Stomach (tissue), 9 donors: ENCODE results near the gene CASP8AP2. TPM values are rescaled to one million over a fixed set of nuclear protein-coding genes. Genes with fewer than 3 reads are reported as not detected.
"Not testable (repeated sequence)": the region's sequence is repeated elsewhere in the genome, so short reads cannot be mapped to it uniquely, and the experiment has no call there.

Source experiments
- DNase-seq, 2 donors: peaks; one replicate each; pipeline versions ENCODE4 v3.0.0 to v3.0.0-alpha.2; 2013 to 2019
- H3K27ac ChIP-seq, 5 donors: fragments of 200-600 bp in 4 of 5; sonication (generic) in 4 of 5; one replicate each; pipeline ENCODE4 v1.5.1; 2013 to 2019; ENCODE audit warnings: mild to moderate bottlenecking in 1 of 5, moderate library complexity in 1 of 5
- H3K27me3 ChIP-seq, 3 donors: fragments of 200-600 bp; sonication (generic); one replicate each; pipeline ENCODE4 v1.5.1; 2017 to 2019; ENCODE audit warnings: mixed run types in 1 of 3
- H3K36me3 ChIP-seq, 4 donors: fragments of 200-600 bp; sonication (generic); 1 replicate in 3 of 4; 2 replicates in 1 of 4; pipeline ENCODE4 v1.5.1; 2016 to 2019
- H3K4me1 ChIP-seq, 4 donors: fragments of 200-600 bp; sonication (generic); one replicate each; pipeline ENCODE4 v1.5.1; 2016 to 2019
- H3K4me3 ChIP-seq, 4 donors: fragments of 200-600 bp; sonication (generic) in 3 of 4; one replicate each; pipeline ENCODE4 v1.5.1; 2016 to 2019; ENCODE audit warnings: mild to moderate bottlenecking in 1 of 4
- H3K9me3 ChIP-seq, 4 donors: fragments of 200-600 bp; sonication (generic); one replicate each; pipeline ENCODE4 v1.5.1; 2016 to 2019
- EP300 ChIP-seq: sonication (generic); formaldehyde crosslinking; IDR thresholded peaks from one replicate; pipeline ENCODE4 v1.6.1; 2017; ENCODE audit warnings: antibody characterized with exemption
- POLR2A ChIP-seq, 4 donors: fragments of 450-650 bp; IDR thresholded peaks; one replicate each; pipeline ENCODE4 v1.6.1; 2016; ENCODE audit warnings: antibody characterized with exemption in 4 of 4, control low read depth in 2 of 4, mild to moderate bottlenecking in 1 of 4, moderate library complexity in 1 of 4
- POLR2AphosphoS5 ChIP-seq, 3 donors: sonication (generic); formaldehyde crosslinking; IDR thresholded peaks; one replicate each; pipeline ENCODE4 v1.6.1; 2016; ENCODE audit warnings: antibody characterized with exemption in 3 of 3
- WGBS, 5 donors: extraction: QIAGEN DNeasy Blood & Tissue Kit in 3 of 5; methylation state at CpG; one replicate each; pipeline versions ENCODE4 v1.1.5 to v1.1.7; 2013 to 2018; 5-methylcytosine and 5-hydroxymethylcytosine counted together
- intact Hi-C: fragments of 100-400 bp; cut with DNase I; formaldehyde crosslinking; loops from one replicate; pipeline ENCODE4 v1.15.1; 2023; ENCODE audit warnings: low total_unique reads
- polyA plus RNA-seq, 3 donors: library from polyadenylated mRNA; stranded (reverse); fragments of 200-250 nt; gene quantifications; one replicate each; pipeline ENCODE4 v1.2.3, GENCODE V29; 2013
- total RNA-seq, 5 donors: library from RNA; depleted of rRNA; stranded (reverse); fragments of >200 nt; gene quantifications; one replicate each; pipeline versions ENCODE4 v1.1.0 to v1.2.3, GENCODE V29; 2014 to 2016
- TF ChIP-seq, protein P1 (sequence below), 7 experiments: fragments of 450-650 bp in 4 of 7; fragments of 200-600 bp in 3 of 7; sonication (generic) in 3 of 7; IDR thresholded peaks; one replicate each; pipeline ENCODE4 v1.5.1; 2016 to 2019; ENCODE audit warnings: antibody characterized with exemption in 7 of 7, control low read depth in 2 of 7, mild to moderate bottlenecking in 1 of 7
- donor health status: healthy with polysubstance abuse.
- donor health status: Bipolar disorder and iron deficiency.
- donor health status: healthy.

Gene CASP8AP2
- total and polyA plus RNA-seq, 8 donors = 3.1 to 35.3 (median 9.4) TPM

DNA sequence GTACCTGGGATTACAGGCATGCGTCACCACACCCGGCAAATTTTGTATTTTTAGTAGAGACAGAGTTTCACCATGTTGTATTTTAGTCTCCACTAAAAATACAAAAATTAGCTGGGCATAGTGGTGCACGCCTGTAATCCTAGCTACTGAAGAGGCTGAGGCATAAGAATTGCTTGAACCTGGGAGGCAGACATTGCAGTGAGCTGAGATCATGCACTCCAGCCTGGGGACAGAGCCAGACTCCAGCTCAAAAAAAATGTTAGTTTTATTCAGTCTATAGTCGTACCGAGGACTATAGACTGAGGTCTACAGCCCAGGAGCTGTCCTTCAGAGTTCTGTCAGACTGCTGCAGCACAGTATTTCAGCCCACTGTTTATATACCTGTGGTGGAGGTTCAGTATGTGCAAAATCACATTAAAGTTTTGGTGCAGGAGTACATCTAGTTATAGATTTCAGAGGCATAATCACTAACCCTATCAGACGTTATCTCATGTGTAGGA, 3.6 kb upstream of the CASP8AP2 start:
- Histone ChIP-seq H3K9me3 (no peaks in the 10 kb centered on the region), H3K27ac (no peak overlapping the region), H3K4me3 (no peak overlapping the region), H3K4me1 (peaks cover 7 to 18% (median 15%) of the 10 kb centered on the region in 4 donors), H3K27me3 (no peaks in the 10 kb centered on the region), H3K36me3 (no peaks in the 10 kb centered on the region)
- peak in 1 of 2 donors; percentile 10 for DNase-seq
- 64 to 87% (median 82%) methylated on average over 6 of the region's 6 CpGs for WGBS, 5 donors
- TF ChIP-seq, protein P1, sequence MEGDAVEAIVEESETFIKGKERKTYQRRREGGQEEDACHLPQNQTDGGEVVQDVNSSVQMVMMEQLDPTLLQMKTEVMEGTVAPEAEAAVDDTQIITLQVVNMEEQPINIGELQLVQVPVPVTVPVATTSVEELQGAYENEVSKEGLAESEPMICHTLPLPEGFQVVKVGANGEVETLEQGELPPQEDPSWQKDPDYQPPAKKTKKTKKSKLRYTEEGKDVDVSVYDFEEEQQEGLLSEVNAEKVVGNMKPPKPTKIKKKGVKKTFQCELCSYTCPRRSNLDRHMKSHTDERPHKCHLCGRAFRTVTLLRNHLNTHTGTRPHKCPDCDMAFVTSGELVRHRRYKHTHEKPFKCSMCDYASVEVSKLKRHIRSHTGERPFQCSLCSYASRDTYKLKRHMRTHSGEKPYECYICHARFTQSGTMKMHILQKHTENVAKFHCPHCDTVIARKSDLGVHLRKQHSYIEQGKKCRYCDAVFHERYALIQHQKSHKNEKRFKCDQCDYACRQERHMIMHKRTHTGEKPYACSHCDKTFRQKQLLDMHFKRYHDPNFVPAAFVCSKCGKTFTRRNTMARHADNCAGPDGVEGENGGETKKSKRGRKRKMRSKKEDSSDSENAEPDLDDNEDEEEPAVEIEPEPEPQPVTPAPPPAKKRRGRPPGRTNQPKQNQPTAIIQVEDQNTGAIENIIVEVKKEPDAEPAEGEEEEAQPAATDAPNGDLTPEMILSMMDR (IDR thresholded peaks at IDR 0.05) = no peak
- TF ChIP-seq POLR2AphosphoS5 (IDR thresholded peaks at IDR 0.05) = no peak
- no peak for TF ChIP-seq EP300
- no peak for TF ChIP-seq POLR2A (IDR thresholded peaks at IDR 0.05)
- intact Hi-C loops = no loop called here

DNA sequence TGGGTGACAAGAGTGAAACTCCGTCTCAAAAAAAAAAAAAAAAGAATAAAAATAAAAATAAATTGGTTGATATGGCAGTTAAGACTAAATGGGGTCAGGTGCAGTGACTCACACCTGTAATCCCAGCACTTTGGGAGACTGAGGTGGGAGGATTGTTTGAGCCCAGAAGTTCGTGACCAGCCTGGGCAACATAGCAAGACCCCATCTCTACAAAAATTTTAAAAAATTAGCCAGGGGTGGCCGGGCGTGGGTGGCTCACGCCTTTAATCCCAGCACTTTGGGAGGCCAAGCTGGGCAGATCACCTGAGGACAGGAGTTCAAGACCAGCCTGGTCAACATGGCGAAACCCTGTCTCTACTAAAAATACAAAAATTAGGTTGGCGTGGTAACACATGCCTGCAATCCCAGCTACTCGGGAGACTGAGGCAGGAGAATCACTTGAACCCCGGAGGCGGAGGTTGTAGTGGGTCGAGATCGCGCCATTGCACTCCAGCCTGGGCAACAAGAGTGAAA, 1.1 kb upstream of the CASP8AP2 start:
- Histone ChIP-seq H3K4me3 (peak overlapping the region; percentile 86 to 94 (median 93)), H3K4me1 (peaks cover 7 to 25% (median 19%) of the 10 kb centered on the region in 4 donors), H3K27ac (peak overlapping the region; percentile 81 to 89 (median 86)), H3K36me3 (peaks cover 10 to 23% (median 20%) of the 10 kb centered on the region in 4 donors)
- intact Hi-C loops, H3K9me3 ChIP-seq, DNase-seq, H3K27me3 ChIP-seq: not testable (repeated sequence)
- 46 to 57% (median 54%) methylated on average over 13 of the region's 13 CpGs for WGBS, 5 donors

DNA sequence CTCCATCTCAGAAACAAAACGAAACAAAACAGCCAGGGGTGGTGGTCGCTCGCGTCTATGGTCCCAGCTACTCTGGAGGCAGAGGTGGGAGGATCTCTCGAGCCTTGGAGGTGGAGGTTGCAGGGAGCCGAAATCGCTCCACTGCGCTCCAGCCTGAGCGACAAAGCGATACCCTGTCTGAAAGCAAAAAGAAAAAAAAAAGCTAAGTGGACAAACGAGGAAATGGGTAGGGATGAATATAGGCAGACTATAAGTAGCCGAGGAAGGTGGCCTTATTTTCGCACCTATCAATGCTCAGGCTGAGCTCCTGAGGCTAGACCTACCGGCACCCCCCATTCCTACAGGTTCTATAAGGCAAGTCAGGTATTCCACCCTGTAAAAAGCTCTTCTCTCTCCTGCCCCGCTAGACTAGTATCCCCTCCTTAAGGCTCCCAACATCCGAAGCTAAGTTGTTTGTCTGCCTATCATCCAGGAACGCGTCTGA, 650 bp upstream of the CASP8AP2 start:
- 2 to 5% (median 3%) methylated on average over 18 of the region's 18 CpGs for WGBS, 5 donors
- H3K9me3 ChIP-seq = no peaks in the 10 kb centered on the region
- intact Hi-C loops = no loop called here
- H3K27me3 ChIP-seq = no peaks in the 10 kb centered on the region
- H3K36me3 ChIP-seq = peaks cover 10 to 24% (median 21%) of the 10 kb centered on the region in 4 donors
- peak overlapping the region; percentile 86 to 94 (median 93) for H3K4me3 ChIP-seq
- H3K4me1 ChIP-seq = peaks cover 7 to 25% (median 19%) of the 10 kb centered on the region in 4 donors
- H3K27ac ChIP-seq = peak overlapping the region; percentile 81 to 89 (median 86)
- DNase-seq = no peak
- no peak for TF ChIP-seq POLR2AphosphoS5 (IDR thresholded peaks at IDR 0.05)
- TF ChIP-seq POLR2A (IDR thresholded peaks at IDR 0.05) = no peak
- no peak for TF ChIP-seq EP300
- TF ChIP-seq, protein P1 (IDR thresholded peaks at IDR 0.05) = no peak

DNA sequence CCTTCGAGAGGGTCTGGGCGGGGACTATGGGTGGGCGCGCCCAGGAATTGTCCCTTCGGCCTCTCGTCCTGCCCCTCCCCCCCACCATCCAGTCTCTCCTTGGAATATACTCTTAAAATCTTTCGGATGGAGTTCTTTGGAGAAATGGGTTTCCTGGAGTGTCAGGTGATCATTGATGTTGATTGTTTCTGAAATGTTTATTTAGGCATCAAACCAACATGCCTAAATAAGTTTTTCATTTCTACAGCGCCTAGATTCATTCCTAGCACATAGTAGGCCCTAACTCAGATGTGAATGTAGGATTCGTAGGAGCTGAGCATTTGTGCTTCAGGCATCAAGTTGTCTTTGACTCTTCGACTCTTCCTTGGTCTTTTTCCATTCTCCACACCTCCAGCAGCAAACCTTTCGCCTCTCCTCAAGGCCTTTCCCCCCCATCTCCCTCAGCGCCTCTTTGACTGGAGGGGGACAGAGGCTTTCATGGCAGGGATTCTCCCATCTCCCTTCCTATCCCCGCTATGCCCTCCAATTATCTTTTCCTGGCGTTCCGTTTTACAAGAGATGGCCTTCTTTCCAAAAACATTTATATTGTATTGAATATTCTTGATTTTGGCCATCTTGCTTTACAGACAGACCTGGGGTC, 610 bp downstream of the CASP8AP2 start:
- Histone ChIP-seq H3K27ac (peak overlapping the region; percentile 80 to 89 (median 86)), H3K36me3 (peaks cover 10 to 24% (median 21%) of the 10 kb centered on the region in 4 donors), H3K9me3 (no peaks in the 10 kb centered on the region), H3K27me3 (no peaks in the 10 kb centered on the region), H3K4me1 (peaks cover 7 to 25% (median 19%) of the 10 kb centered on the region in 4 donors), H3K4me3 (peak overlapping the region; percentile 86 to 94 (median 93))
- DNase-seq = peak in 1 of 2 donors; percentile 15
- intact Hi-C loops = no loop called here
- 4 to 8% (median 7%) methylated on average over 15 of the region's 15 CpGs for WGBS, 5 donors
- TF ChIP-seq, protein P1 (IDR thresholded peaks at IDR 0.05) = no peak
- TF ChIP-seq EP300 = no peak
- no peak for TF ChIP-seq POLR2AphosphoS5 (IDR thresholded peaks at IDR 0.05)
- no peak for TF ChIP-seq POLR2A (IDR thresholded peaks at IDR 0.05)
